ENCODE measurements around the gene MREG. TPM values are rescaled to one million over a fixed set of nuclear protein-coding genes. Genes with fewer than 3 reads are reported as not detected.

The MREG gene
- total and polyA plus RNA-seq, 9 of the 15 experiments (the other 6 are each of a cell fraction or from before 2014, with no cell fraction given): 0.77 to 3.8 (median 2.3) TPM

- intact Hi-C loops (cut with micrococcal nuclease): loop anchor here (10.0 kb wide), 1 partner anchor 124 kb away; no protein-coding TSS in a partner anchor
- no peaks in the 10 kb centered on the region for H3K27me3 ChIP-seq (ENCODE audit: control insufficient read depth in 2 of 2, insufficient read depth in 2 of 2, low read length in 2 of 2)
- H3K9me3 ChIP-seq (replicated peaks; ENCODE audit: control insufficient read depth, insufficient read depth, low read depth, low read length): no peaks in the 10 kb centered on the region
- no peak for ATAC-seq
- no peak for DNase-seq (ENCODE audit: extremely low read depth in 1 of 4, low spot score in 3 of 4)
- no peak overlapping the region for H3K4me2 ChIP-seq (ENCODE audit: insufficient read depth, low read length)
- no TSS peak for BruUV-seq (replicated peaks)
- no peaks in the 10 kb centered on the region for H3K79me2 ChIP-seq (ENCODE audit: control insufficient read depth, insufficient read depth, low read length)
- H3K4me1 ChIP-seq (replicated peaks in 1 of 2; ENCODE audit: control insufficient read depth in 2 of 2, insufficient read depth in 2 of 2, low read length in 2 of 2): no peaks in the 10 kb centered on the region; a peak in 1 of 5 replicates
- CTCF ChIA-PET (ENCODE audit: low intra/inter-chr PET ratio): no interaction called here
- POLR2A ChIA-PET: no interaction called here
- in situ Hi-C loops (cut with MboI): loop anchor here (10.0 kb wide), 1 partner anchor 464 kb away; no protein-coding TSS in a partner anchor
- no peaks in the 10 kb centered on the region for H3K9me1 ChIP-seq (ENCODE audit: control insufficient read depth, insufficient read depth, low read length)
- TF ChIP-seq HCFC1 (IDR thresholded peaks at IDR 0.05; ENCODE audit: low read depth, low read length): no peak
- TF ChIP-seq ZNF512 (tag; IDR thresholded peaks at IDR 0.05): peak; percentile 8; the same call in 1 of the 2 replicates
- TF ChIP-seq, protein P1, sequence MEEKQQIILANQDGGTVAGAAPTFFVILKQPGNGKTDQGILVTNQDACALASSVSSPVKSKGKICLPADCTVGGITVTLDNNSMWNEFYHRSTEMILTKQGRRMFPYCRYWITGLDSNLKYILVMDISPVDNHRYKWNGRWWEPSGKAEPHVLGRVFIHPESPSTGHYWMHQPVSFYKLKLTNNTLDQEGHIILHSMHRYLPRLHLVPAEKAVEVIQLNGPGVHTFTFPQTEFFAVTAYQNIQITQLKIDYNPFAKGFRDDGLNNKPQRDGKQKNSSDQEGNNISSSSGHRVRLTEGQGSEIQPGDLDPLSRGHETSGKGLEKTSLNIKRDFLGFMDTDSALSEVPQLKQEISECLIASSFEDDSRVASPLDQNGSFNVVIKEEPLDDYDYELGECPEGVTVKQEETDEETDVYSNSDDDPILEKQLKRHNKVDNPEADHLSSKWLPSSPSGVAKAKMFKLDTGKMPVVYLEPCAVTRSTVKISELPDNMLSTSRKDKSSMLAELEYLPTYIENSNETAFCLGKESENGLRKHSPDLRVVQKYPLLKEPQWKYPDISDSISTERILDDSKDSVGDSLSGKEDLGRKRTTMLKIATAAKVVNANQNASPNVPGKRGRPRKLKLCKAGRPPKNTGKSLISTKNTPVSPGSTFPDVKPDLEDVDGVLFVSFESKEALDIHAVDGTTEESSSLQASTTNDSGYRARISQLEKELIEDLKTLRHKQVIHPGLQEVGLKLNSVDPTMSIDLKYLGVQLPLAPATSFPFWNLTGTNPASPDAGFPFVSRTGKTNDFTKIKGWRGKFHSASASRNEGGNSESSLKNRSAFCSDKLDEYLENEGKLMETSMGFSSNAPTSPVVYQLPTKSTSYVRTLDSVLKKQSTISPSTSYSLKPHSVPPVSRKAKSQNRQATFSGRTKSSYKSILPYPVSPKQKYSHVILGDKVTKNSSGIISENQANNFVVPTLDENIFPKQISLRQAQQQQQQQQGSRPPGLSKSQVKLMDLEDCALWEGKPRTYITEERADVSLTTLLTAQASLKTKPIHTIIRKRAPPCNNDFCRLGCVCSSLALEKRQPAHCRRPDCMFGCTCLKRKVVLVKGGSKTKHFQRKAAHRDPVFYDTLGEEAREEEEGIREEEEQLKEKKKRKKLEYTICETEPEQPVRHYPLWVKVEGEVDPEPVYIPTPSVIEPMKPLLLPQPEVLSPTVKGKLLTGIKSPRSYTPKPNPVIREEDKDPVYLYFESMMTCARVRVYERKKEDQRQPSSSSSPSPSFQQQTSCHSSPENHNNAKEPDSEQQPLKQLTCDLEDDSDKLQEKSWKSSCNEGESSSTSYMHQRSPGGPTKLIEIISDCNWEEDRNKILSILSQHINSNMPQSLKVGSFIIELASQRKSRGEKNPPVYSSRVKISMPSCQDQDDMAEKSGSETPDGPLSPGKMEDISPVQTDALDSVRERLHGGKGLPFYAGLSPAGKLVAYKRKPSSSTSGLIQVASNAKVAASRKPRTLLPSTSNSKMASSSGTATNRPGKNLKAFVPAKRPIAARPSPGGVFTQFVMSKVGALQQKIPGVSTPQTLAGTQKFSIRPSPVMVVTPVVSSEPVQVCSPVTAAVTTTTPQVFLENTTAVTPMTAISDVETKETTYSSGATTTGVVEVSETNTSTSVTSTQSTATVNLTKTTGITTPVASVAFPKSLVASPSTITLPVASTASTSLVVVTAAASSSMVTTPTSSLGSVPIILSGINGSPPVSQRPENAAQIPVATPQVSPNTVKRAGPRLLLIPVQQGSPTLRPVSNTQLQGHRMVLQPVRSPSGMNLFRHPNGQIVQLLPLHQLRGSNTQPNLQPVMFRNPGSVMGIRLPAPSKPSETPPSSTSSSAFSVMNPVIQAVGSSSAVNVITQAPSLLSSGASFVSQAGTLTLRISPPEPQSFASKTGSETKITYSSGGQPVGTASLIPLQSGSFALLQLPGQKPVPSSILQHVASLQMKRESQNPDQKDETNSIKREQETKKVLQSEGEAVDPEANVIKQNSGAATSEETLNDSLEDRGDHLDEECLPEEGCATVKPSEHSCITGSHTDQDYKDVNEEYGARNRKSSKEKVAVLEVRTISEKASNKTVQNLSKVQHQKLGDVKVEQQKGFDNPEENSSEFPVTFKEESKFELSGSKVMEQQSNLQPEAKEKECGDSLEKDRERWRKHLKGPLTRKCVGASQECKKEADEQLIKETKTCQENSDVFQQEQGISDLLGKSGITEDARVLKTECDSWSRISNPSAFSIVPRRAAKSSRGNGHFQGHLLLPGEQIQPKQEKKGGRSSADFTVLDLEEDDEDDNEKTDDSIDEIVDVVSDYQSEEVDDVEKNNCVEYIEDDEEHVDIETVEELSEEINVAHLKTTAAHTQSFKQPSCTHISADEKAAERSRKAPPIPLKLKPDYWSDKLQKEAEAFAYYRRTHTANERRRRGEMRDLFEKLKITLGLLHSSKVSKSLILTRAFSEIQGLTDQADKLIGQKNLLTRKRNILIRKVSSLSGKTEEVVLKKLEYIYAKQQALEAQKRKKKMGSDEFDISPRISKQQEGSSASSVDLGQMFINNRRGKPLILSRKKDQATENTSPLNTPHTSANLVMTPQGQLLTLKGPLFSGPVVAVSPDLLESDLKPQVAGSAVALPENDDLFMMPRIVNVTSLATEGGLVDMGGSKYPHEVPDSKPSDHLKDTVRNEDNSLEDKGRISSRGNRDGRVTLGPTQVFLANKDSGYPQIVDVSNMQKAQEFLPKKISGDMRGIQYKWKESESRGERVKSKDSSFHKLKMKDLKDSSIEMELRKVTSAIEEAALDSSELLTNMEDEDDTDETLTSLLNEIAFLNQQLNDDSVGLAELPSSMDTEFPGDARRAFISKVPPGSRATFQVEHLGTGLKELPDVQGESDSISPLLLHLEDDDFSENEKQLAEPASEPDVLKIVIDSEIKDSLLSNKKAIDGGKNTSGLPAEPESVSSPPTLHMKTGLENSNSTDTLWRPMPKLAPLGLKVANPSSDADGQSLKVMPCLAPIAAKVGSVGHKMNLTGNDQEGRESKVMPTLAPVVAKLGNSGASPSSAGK (IDR thresholded peaks at IDR 0.05): no peak
- TF ChIP-seq CHD4 (IDR thresholded peaks at IDR 0.05; ENCODE audit: insufficient read depth, insufficient replicate concordance, low read depth, low read length, poor library complexity, severe bottlenecking): no peak
- FAIRE-seq: no peak
- H3K9ac ChIP-seq (ENCODE audit: insufficient read depth in 1 of 2, low read depth in 2 of 2, low read length in 2 of 2): no peak overlapping the region
- no peak overlapping the region for H3K27ac ChIP-seq (ENCODE audit: extremely low read depth, low read depth, low read length)
- no peaks in the 10 kb centered on the region for H3K36me3 ChIP-seq (ENCODE audit: control insufficient read depth, insufficient read depth, low read length)
- H3K4me3 ChIP-seq: no peak overlapping the region
- no peaks in the 10 kb centered on the region for H4K20me1 ChIP-seq (replicated peaks; ENCODE audit: control insufficient read depth, insufficient read depth, low read length)
- H2AFZ ChIP-seq (ENCODE audit: low read depth, low read length): no peak overlapping the region
- WGBS (ENCODE audit: insufficient coverage, low coverage, missing lambda C conversion rate): 49% methylated on average over 3 of the region's 3 CpGs
Measured at GRCh38 chr2:215918901-215919599, 94.3 kb downstream of the MREG start.

Data from K562 (cell line).